Psoas muscle (tissue), 8 donors: ENCODE results near the gene TGDS. TPM values are rescaled to one million over a fixed set of nuclear protein-coding genes. Genes with fewer than 3 reads are reported as not detected.
A peak's percentile ranks its signal among the peaks of the same experiment; 100 is the strongest.

Experiments
- ATAC-seq, 4 donors: fragments of 200-7000 bp; cut with Tn5 transposase; one replicate each; pipeline ENCODE4 v1.9.1; 2020; ENCODE audit warnings: moderate library complexity in 3 of 4, mild to moderate bottlenecking in 2 of 4
- DNase-seq, 2 donors: peaks; one replicate each; pipeline ENCODE4 v3.0.0-alpha.2; 2020
- H3K27ac ChIP-seq: fragments of 200-600 bp; one replicate; pipeline ENCODE4 v1.8.0; 2022
- H3K27me3 ChIP-seq, 3 donors: fragments of 200-600 bp in 1 of 3; one replicate each; pipeline versions ENCODE4 v1.6.1 to v1.8.0; 2013 to 2022; ENCODE audit warnings: low read length in 2 of 3, mild to moderate bottlenecking in 2 of 3, moderate library complexity in 1 of 3; ENCODE audit not compliant: insufficient read depth in 3 of 3
- H3K36me3 ChIP-seq, 2 donors: fragments of 200-600 bp in 1 of 2; one replicate each; pipeline versions ENCODE4 v1.6.1 to v1.8.0; 2013 to 2022; ENCODE audit warnings: low read depth in 1 of 2, mild to moderate bottlenecking in 1 of 2, moderate library complexity in 1 of 2; ENCODE audit not compliant: insufficient read depth in 1 of 2
- H3K4me1 ChIP-seq: fragments of 200-600 bp; one replicate; pipeline ENCODE4 v1.8.0; 2022
- H3K4me3 ChIP-seq: fragments of 200-600 bp; one replicate; pipeline ENCODE4 v1.8.0; 2022; ENCODE audit warnings: mild to moderate bottlenecking
- H3K9me3 ChIP-seq: fragments of 200-600 bp; one replicate; pipeline ENCODE4 v1.8.0; 2022
- CTCF ChIP-seq: fragments of 200-600 bp; IDR thresholded peaks from one replicate; pipeline ENCODE4 v1.8.0; 2022; ENCODE audit warnings: antibody characterized with exemption
- WGBS, 3 donors: extraction: QIAGEN DNeasy Blood & Tissue Kit; methylation state at CpG; one replicate each; pipeline versions ENCODE4 v1.1.6 to v1.1.7; 2013; 5-methylcytosine and 5-hydroxymethylcytosine counted together
- intact Hi-C, 2 donors: fragments of 100-400 bp; cut with DNase I; formaldehyde crosslinking; loops; one replicate each; pipeline versions ENCODE4 v1.11.0 to v1.14.2; 2022
- polyA plus RNA-seq, 3 donors: library from polyadenylated mRNA; stranded (reverse); fragments of 200-250 nt; gene quantifications; one replicate each; pipeline ENCODE4 v1.2.3, GENCODE V29; 2013
- total RNA-seq, 4 donors: library from RNA; stranded (reverse); fragmentation: NEBNext Ultra II Directional in 2 of 4; extraction: Animal tissue kit (Norgen Biotek cat#: 25700) in 2 of 4; gene quantifications; one replicate each; pipeline versions ENCODE4 v1.2.1 to v1.2.4, GENCODE V29; 2021 to 2023
- donor health status: healthy with polysubstance abuse.
- donor health status: DM: no; HTN: no; CAD: no; lungs with moderate emphysema.
- donor health status: Bipolar disorder and iron deficiency.
- donor health status: healthy.
- donor health status: DM: yes; HTN: yes; CAD: no.
- donor health status: DM: no; HTN: no; CAD: no.
- donor health status: DM: no; HTN: no; CAD: no.
- donor health status: DM: yes; HTN: yes; CAD: no.

The TGDS gene
- total and polyA plus RNA-seq, 7 donors = 2.4 to 6.2 (median 3.4) TPM

GRCh38 chr13:94602467-94602866 lies 6.5 kb upstream of the TGDS start:
- 43 to 47% (median 45%) methylated on average over 1 of the region's 1 CpG for WGBS, 3 donors
- intact Hi-C loops = no loop called here
- H3K9me3 ChIP-seq = no peaks in the 10 kb centered on the region
- no peaks in the 10 kb centered on the region for H3K4me1 ChIP-seq
- H3K36me3 ChIP-seq = peaks cover 2 to 16% of the 10 kb centered on the region in 2 donors
- TF ChIP-seq CTCF = no peak
- no peak overlapping the region for H3K27ac ChIP-seq
- DNase-seq (no peak), ATAC-seq (no peak)
- no peaks in the 10 kb centered on the region for H3K27me3 ChIP-seq
- peak overlapping the region; percentile 85 for H3K4me3 ChIP-seq

- no peaks in the 10 kb centered on the region for H3K9me3 ChIP-seq
- TF ChIP-seq CTCF = no peak
- peak; percentile 96 to 97 for DNase-seq
- intact Hi-C loops = no loop called here
- H3K27me3 ChIP-seq = no peaks in the 10 kb centered on the region
- no peaks in the 10 kb centered on the region for H3K4me1 ChIP-seq
- WGBS, 3 donors = 0% methylated on average over 52 to 71 of the region's 71 CpGs
- peak; percentile 99 to 100 (median 99) for ATAC-seq
- peaks cover 2 to 14% of the 10 kb centered on the region in 2 donors for H3K36me3 ChIP-seq
- peak within 1 kb of the TSS; percentile 72 for H3K27ac ChIP-seq
- H3K4me3 ChIP-seq = peak within 1 kb of the TSS; percentile 85
Observed at GRCh38 chr13:94601446-94602431, 5.8 kb upstream of the TGDS start, which contains the start of gene GPR180. Gene GPR180, plus strand, starts transcription at chr13:94601857. Its CDS starts 71 bp downstream, at chr13:94601928.

- peaks cover 6% of the 10 kb centered on the region for H3K4me1 ChIP-seq
- H3K27me3 ChIP-seq = no peaks in the 10 kb centered on the region
- no peaks in the 10 kb centered on the region for H3K9me3 ChIP-seq
- H3K4me3 ChIP-seq = no peak overlapping the region
- H3K36me3 ChIP-seq = no peaks in the 10 kb centered on the region
- WGBS, 3 donors = 90 to 92% (median 92%) methylated on average over 3 of the region's 3 CpGs
- ATAC-seq (no peak), DNase-seq (no peak)
- H3K27ac ChIP-seq = no peak overlapping the region
- TF ChIP-seq CTCF = no peak
- intact Hi-C loops = no loop called here
Observed at GRCh38 chr13:94599877-94600276, 3.9 kb upstream of the TGDS start.

- 96 to 100% (median 98%) methylated on average over 3 of the region's 3 CpGs for WGBS, 3 donors
- ATAC-seq = no peak
- no peak overlapping the region for H3K4me3 ChIP-seq
- peaks cover 19% of the 10 kb centered on the region for H3K4me1 ChIP-seq
- DNase-seq = no peak
- H3K27ac ChIP-seq = no peak overlapping the region
- H3K9me3 ChIP-seq = no peaks in the 10 kb centered on the region
- H3K27me3 ChIP-seq = no peaks in the 10 kb centered on the region
- no peak for TF ChIP-seq CTCF
- H3K36me3 ChIP-seq = peaks cover 0 to 2% of the 10 kb centered on the region in 2 donors
- intact Hi-C loops = no loop called here
Observed at GRCh38 chr13:94598281-94598680, 2.3 kb upstream of the TGDS start.
